ENCODE results near the gene PAK4.
"Not testable (repeated sequence)": the region's sequence is repeated elsewhere in the genome, so short reads cannot be mapped to it uniquely, and the experiment has no call there.

The PAK4 gene

GRCh38 chr19:39125554-39126311 is at the start of gene PAK4:
Gene PAK4 (plus strand): TSS chr19:39125786. CDS start chr19:39169554, 43,768 bp downstream.
- DNase-seq (ENCODE audit: low read depth) = peak; percentile 87

GRCh38 chr19:39077323-39077722 is 48.3 kb upstream of the PAK4 start:
- DNase-seq (ENCODE audit: low read depth) = no peak

- peak; percentile 98 for DNase-seq (ENCODE audit: low read depth)
Observed at GRCh38 chr19:39078436-39079200, 47.0 kb upstream of the PAK4 start.

- no peak for DNase-seq (ENCODE audit: low read depth)
Observed at GRCh38 chr19:39080431-39080830, 45.2 kb upstream of the PAK4 start.

GRCh38 chr19:39082167-39082566 is 43.4 kb upstream of the PAK4 start:
- no peak for DNase-seq (ENCODE audit: low read depth)

- DNase-seq (ENCODE audit: low read depth) = no peak
Observed at GRCh38 chr19:39082745-39083598, 42.6 kb upstream of the PAK4 start.

- DNase-seq (ENCODE audit: low read depth) = no peak
Observed at GRCh38 chr19:39083599-39083982, 42.0 kb upstream of the PAK4 start.

GRCh38 chr19:39083983-39084731 is 41.4 kb upstream of the PAK4 start, which contains the start of gene ACP7:
Gene ACP7 (plus strand): TSS chr19:39084368. CDS start chr19:39085270, 902 bp downstream.
- no peak for DNase-seq (ENCODE audit: low read depth)

GRCh38 chr19:39084732-39085080 is 40.9 kb upstream of the PAK4 start:
- DNase-seq (ENCODE audit: low read depth) = no peak

GRCh38 chr19:39085392-39085791 is 40.2 kb upstream of the PAK4 start:
- no peak for DNase-seq (ENCODE audit: low read depth)

- DNase-seq (ENCODE audit: low read depth) = no peak
Observed at GRCh38 chr19:39086386-39086785, 39.2 kb upstream of the PAK4 start.

GRCh38 chr19:39087907-39088686 is 37.5 kb upstream of the PAK4 start:
- no peak for DNase-seq (ENCODE audit: low read depth)

- DNase-seq (ENCODE audit: low read depth) = not testable (repeated sequence)
Observed at GRCh38 chr19:39090016-39090415, 35.6 kb upstream of the PAK4 start.

- no peak for DNase-seq (ENCODE audit: low read depth)
Observed at GRCh38 chr19:39090881-39091280, 34.7 kb upstream of the PAK4 start.

GRCh38 chr19:39095799-39096540 is 29.6 kb upstream of the PAK4 start:
- not testable (repeated sequence) for DNase-seq (ENCODE audit: low read depth)

- DNase-seq (ENCODE audit: low read depth) = no peak
Observed at GRCh38 chr19:39097299-39097698, 28.3 kb upstream of the PAK4 start.

GRCh38 chr19:39097721-39098120 is 27.9 kb upstream of the PAK4 start:
- no peak for DNase-seq (ENCODE audit: low read depth)

GRCh38 chr19:39098365-39099269 is 27.0 kb upstream of the PAK4 start:
- no peak for DNase-seq (ENCODE audit: low read depth)

- DNase-seq (ENCODE audit: low read depth) = no peak
Observed at GRCh38 chr19:39099341-39099740, 26.2 kb upstream of the PAK4 start.
